GM21526 (cell line): ENCODE results near the gene ANTXR2.
"Not testable (repeated sequence)": the region's sequence is repeated elsewhere in the genome, so short reads cannot be mapped to it uniquely, and the experiment has no call there.

Experiments used
- ATAC-seq: cut with Tn5 transposase; IDR thresholded peaks from one replicate; pipeline ENCODE4 v1.9.1; 2021; ENCODE audit warnings: moderate library complexity; ENCODE audit not compliant: unreplicated experiment, low FRiP score

Gene ANTXR2

GRCh38 chr4:79934660-79935059 lies 138.4 kb downstream of the ANTXR2 start:
- ATAC-seq, result no peak

- no peak for ATAC-seq
These were observed 145.1 kb downstream of the ANTXR2 start for GRCh38 chr4:79927931-79928330.

- no peak for ATAC-seq
These were observed 149.7 kb downstream of the ANTXR2 start for GRCh38 chr4:79923281-79923680.

- ATAC-seq, result no peak
These were observed 151.0 kb downstream of the ANTXR2 start for GRCh38 chr4:79922011-79922410.

- no peak for ATAC-seq
These were observed 152.7 kb downstream of the ANTXR2 start for GRCh38 chr4:79920163-79920853.

- ATAC-seq, result no peak
These were observed 154.7 kb downstream of the ANTXR2 start for GRCh38 chr4:79918292-79918691.

GRCh38 chr4:79917246-79917645 lies 155.8 kb downstream of the ANTXR2 start:
- peak; percentile 96 for ATAC-seq

- no peak for ATAC-seq
These were observed 157.8 kb downstream of the ANTXR2 start for GRCh38 chr4:79915246-79915645.

GRCh38 chr4:79913581-79913980 lies 159.4 kb downstream of the ANTXR2 start:
- no peak for ATAC-seq

- ATAC-seq, result no peak
These were observed 166.0 kb downstream of the ANTXR2 start for GRCh38 chr4:79907001-79907400.

- ATAC-seq, result no peak
These were observed 166.7 kb downstream of the ANTXR2 start for GRCh38 chr4:79906303-79906702.

GRCh38 chr4:79905212-79905611 lies 167.8 kb downstream of the ANTXR2 start:
- no peak for ATAC-seq

GRCh38 chr4:79904331-79904730 lies 168.7 kb downstream of the ANTXR2 start:
- ATAC-seq, result no peak

- no peak for ATAC-seq
These were observed 172.8 kb downstream of the ANTXR2 start for GRCh38 chr4:79900182-79900581.

GRCh38 chr4:79899481-79899880 lies 173.5 kb downstream of the ANTXR2 start:
- no peak for ATAC-seq

- ATAC-seq, result no peak
These were observed 175.0 kb downstream of the ANTXR2 start for GRCh38 chr4:79898055-79898454.

- ATAC-seq, result no peak
These were observed 175.9 kb downstream of the ANTXR2 start for GRCh38 chr4:79897174-79897573.

- ATAC-seq, result no peak
These were observed 179.6 kb downstream of the ANTXR2 start for GRCh38 chr4:79893456-79893855.

- ATAC-seq, result not testable (repeated sequence)
These were observed 184.0 kb downstream of the ANTXR2 start for GRCh38 chr4:79889026-79889425.

- ATAC-seq, result no peak
These were observed 186.5 kb downstream of the ANTXR2 start for GRCh38 chr4:79886557-79886956.

GRCh38 chr4:79886021-79886420 lies 187.0 kb downstream of the ANTXR2 start:
- no peak for ATAC-seq

GRCh38 chr4:79883290-79883689 lies 189.7 kb downstream of the ANTXR2 start:
- ATAC-seq, result no peak

GRCh38 chr4:79882806-79883205 lies 190.2 kb downstream of the ANTXR2 start:
- no peak for ATAC-seq
